Measurements from ENCODE around the gene TRIM46.
A peak's percentile ranks its signal among the peaks of the same experiment; 100 is the strongest.
"Not testable (repeated sequence)": the region's sequence is repeated elsewhere in the genome, so short reads cannot be mapped to it uniquely, and the experiment has no call there.

TRIM46 gene

GRCh38 chr1:155226188-155226909 lies 52.7 kb downstream of the TRIM46 start:
- Histone ChIP-seq H3K79me2 (ENCODE audit: control insufficient read depth, insufficient read depth, low read length, unreplicated experiment) (peaks cover 22% of the 10 kb centered on the region), H2AFZ (ENCODE audit: low read length, unreplicated experiment) (peak overlapping the region; percentile 73), H3K27ac (ENCODE audit: low read depth, low read length) (peak overlapping the region; percentile 89), H3K4me1 (ENCODE audit: control insufficient read depth, insufficient read depth, low read length, unreplicated experiment) (peaks cover 31% of the 10 kb centered on the region), H3K27me3 (ENCODE audit: insufficient read depth, low read length) (no peaks in the 10 kb centered on the region), H3K4me3 (ENCODE audit: low read depth, low read length) (peak overlapping the region; percentile 93), H3K36me3 (ENCODE audit: insufficient read depth, low read length) (no peaks in the 10 kb centered on the region)

DNA sequence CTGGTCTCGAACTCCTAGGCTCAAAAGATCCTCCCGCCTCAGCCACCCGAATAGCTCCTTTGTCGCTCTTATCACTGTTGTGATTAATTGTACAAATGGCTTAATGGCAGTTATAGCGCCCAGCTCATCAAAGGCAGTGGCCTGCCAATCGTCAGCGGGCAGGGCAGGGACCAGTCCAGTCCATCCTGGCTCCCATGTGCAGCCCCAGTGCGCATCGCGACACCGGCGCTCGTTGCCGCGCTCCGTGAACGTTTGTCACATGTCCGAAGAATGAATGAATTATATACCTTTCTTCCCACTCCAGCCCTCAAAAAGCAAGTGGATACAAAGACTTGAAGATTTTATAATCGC lies 53.2 kb downstream of the TRIM46 start:
- H3K79me2 ChIP-seq (ENCODE audit: control insufficient read depth, insufficient read depth, low read length, unreplicated experiment): peaks cover 22% of the 10 kb centered on the region
- H3K27ac ChIP-seq (ENCODE audit: low read depth, low read length): peak overlapping the region; percentile 89
- H3K4me1 ChIP-seq (ENCODE audit: control insufficient read depth, insufficient read depth, low read length, unreplicated experiment): peaks cover 31% of the 10 kb centered on the region
- H3K36me3 ChIP-seq (ENCODE audit: insufficient read depth, low read length): no peaks in the 10 kb centered on the region
- H3K27me3 ChIP-seq (ENCODE audit: insufficient read depth, low read length): no peaks in the 10 kb centered on the region
- H2AFZ ChIP-seq (ENCODE audit: low read length, unreplicated experiment): peak overlapping the region; percentile 73
- peak overlapping the region; percentile 93 for H3K4me3 ChIP-seq (ENCODE audit: low read depth, low read length)

DNA sequence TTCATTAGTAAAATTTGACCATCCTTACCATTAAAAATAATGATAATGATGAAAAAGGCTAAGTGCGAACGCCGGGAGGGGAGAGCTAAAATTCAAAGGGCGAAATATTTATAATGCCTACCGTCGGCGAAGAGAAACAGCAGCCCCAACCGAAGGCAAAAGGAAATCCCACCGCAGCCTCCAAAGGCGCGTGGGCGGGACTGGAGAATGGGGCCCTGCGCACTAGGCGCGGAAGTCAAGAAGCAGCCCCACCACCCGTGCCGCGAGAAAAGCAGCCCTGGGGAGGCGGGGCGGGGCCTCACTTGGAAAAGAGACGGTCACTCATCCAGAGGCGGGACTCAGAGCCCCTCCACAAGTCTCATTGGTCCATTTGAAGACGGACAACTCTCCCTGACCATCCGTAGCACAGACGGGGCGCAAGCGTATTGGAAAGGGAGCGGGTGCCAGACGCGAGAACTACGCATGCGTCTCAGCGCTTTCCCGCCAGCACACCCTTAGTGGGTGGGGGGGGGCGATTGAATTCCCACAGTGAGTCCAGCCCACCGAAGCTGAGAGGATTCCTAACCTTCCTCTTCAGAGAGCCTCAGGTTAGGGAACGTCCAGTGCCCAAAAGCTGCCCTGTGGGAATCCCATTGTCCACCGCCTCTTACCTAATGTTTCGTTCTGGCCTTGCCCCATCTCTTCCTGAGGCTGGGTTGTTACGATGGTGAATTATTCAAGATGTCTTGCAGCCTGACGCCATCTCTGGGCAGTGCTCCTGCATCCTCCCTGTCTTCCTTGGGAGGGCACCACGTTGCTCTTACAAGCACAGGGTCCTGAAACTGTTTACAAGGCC lies 53.8 kb downstream of the TRIM46 start:
- Histone ChIP-seq H2AFZ (ENCODE audit: low read length, unreplicated experiment) (peak overlapping the region; percentile 76), H3K27ac (ENCODE audit: low read depth, low read length) (peak overlapping the region; percentile 89), H3K36me3 (ENCODE audit: insufficient read depth, low read length) (no peaks in the 10 kb centered on the region), H3K27me3 (ENCODE audit: insufficient read depth, low read length) (no peaks in the 10 kb centered on the region), H3K4me3 (ENCODE audit: low read depth, low read length) (peak overlapping the region; percentile 93), H3K4me1 (ENCODE audit: control insufficient read depth, insufficient read depth, low read length, unreplicated experiment) (peaks cover 33% of the 10 kb centered on the region), H3K79me2 (ENCODE audit: control insufficient read depth, insufficient read depth, low read length, unreplicated experiment) (peaks cover 22% of the 10 kb centered on the region)

DNA sequence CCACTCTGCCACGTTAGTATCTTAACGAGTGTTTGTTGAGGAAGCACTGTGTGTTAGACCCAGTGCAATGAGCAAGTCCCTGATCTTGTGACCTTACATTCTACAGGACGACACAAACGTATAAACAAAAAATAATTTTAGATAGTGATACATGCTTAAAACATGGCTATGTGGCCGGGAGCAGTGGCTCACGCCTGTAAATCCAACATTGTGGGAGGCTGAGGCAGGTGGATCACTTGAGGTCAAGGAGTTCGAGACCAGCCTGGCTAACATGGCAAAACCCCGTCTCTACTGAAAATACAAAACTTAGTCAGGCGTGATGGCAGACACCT lies 54.4 kb downstream of the TRIM46 start:
- Histone ChIP-seq H3K4me1 (ENCODE audit: control insufficient read depth, insufficient read depth, low read length, unreplicated experiment) (peaks cover 35% of the 10 kb centered on the region), H3K36me3 (ENCODE audit: insufficient read depth, low read length) (no peaks in the 10 kb centered on the region), H2AFZ (ENCODE audit: low read length, unreplicated experiment) (peak overlapping the region; percentile 76), H3K27me3 (ENCODE audit: insufficient read depth, low read length) (no peaks in the 10 kb centered on the region), H3K27ac (ENCODE audit: low read depth, low read length) (peak overlapping the region; percentile 73), H3K4me3 (ENCODE audit: low read depth, low read length) (peak overlapping the region; percentile 93), H3K79me2 (ENCODE audit: control insufficient read depth, insufficient read depth, low read length, unreplicated experiment) (peaks cover 22% of the 10 kb centered on the region)

DNA sequence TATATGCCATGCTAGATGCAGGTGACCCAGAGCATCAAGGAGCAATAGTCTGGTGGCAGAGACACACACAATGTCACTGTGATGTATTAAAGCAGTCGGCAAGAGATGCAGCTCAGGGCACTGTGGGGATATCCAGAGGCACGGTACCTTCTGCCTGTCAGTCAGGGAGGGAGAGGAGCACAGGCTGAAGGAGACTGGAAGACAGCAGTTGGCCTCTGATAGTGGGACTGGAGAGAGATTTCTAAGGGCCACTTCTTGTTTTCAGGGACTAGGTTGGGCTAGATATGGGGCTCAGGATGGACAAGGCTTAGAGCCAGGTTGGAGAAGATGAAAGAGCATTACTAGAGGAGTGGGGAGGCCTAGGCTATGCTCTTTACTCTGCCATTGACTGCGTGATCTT lies 57.7 kb downstream of the TRIM46 start:
- not testable (repeated sequence) for H2AFZ ChIP-seq (ENCODE audit: low read length, unreplicated experiment); H3K4me1 ChIP-seq (ENCODE audit: control insufficient read depth, insufficient read depth, low read length, unreplicated experiment); H3K79me2 ChIP-seq (ENCODE audit: control insufficient read depth, insufficient read depth, low read length, unreplicated experiment); H3K27ac ChIP-seq (ENCODE audit: low read depth, low read length); H3K36me3 ChIP-seq (ENCODE audit: insufficient read depth, low read length); H3K27me3 ChIP-seq (ENCODE audit: insufficient read depth, low read length); H3K4me3 ChIP-seq (ENCODE audit: low read depth, low read length)

GRCh38 chr1:155232001-155232978 lies 58.6 kb downstream of the TRIM46 start:
- not testable (repeated sequence) for H3K79me2 ChIP-seq (ENCODE audit: control insufficient read depth, insufficient read depth, low read length, unreplicated experiment); H3K27ac ChIP-seq (ENCODE audit: low read depth, low read length); H2AFZ ChIP-seq (ENCODE audit: low read length, unreplicated experiment); H3K36me3 ChIP-seq (ENCODE audit: insufficient read depth, low read length); H3K27me3 ChIP-seq (ENCODE audit: insufficient read depth, low read length); H3K4me3 ChIP-seq (ENCODE audit: low read depth, low read length)
- H3K4me1 ChIP-seq (ENCODE audit: control insufficient read depth, insufficient read depth, low read length, unreplicated experiment): peaks cover 13% of the 10 kb centered on the region

- not testable (repeated sequence) for H3K4me1 ChIP-seq (ENCODE audit: control insufficient read depth, insufficient read depth, low read length, unreplicated experiment)
Observed at GRCh38 chr1:155233502-155233901, 59.9 kb downstream of the TRIM46 start.

More at GRCh38 chr1:155233502-155233901, 59.9 kb downstream of the TRIM46 start:
- H3K4me3 ChIP-seq (ENCODE audit: low read depth, low read length); H3K27ac ChIP-seq (ENCODE audit: low read depth, low read length); H3K27me3 ChIP-seq (ENCODE audit: insufficient read depth, low read length); H3K36me3 ChIP-seq (ENCODE audit: insufficient read depth, low read length); H3K79me2 ChIP-seq (ENCODE audit: control insufficient read depth, insufficient read depth, low read length, unreplicated experiment); H2AFZ ChIP-seq (ENCODE audit: low read length, unreplicated experiment): not testable (repeated sequence)

All from ACC112 (cell line).